BLaER1 treated with 17β-estradiol and CSF1 and Interleukin-3, amounts not matched to agents 10 nM and 100 nM (cell line): Measurements from ENCODE around the gene DLX3.

Experiments used
- H3K27ac ChIP-seq, 11 experiments: shearing (Covaris generic); formaldehyde crosslinking; 2 replicates each; pipeline ENCODE4 v1.8.1; 2022
- H3K27me3 ChIP-seq, 11 experiments: shearing (Covaris generic); formaldehyde crosslinking; 2 replicates each; pipeline ENCODE4 v1.8.1; 2022
- H3K36me3 ChIP-seq, 11 experiments: shearing (Covaris generic); formaldehyde crosslinking; 2 replicates each; pipeline ENCODE4 v1.8.1; 2022
- H3K4me1 ChIP-seq, 10 experiments: shearing (Covaris generic); formaldehyde crosslinking; 2 replicates each; pipeline ENCODE4 v1.8.1; 2022
- H3K4me2 ChIP-seq, 11 experiments: shearing (Covaris generic); formaldehyde crosslinking; 2 replicates each; pipeline ENCODE4 v1.8.1; 2022
- H3K4me3 ChIP-seq, 10 experiments: shearing (Covaris generic); formaldehyde crosslinking; 2 replicates each; pipeline ENCODE4 v1.8.1; 2022
- H3K9ac ChIP-seq, 11 experiments: shearing (Covaris generic); formaldehyde crosslinking; 2 replicates each; pipeline ENCODE4 v1.8.1; 2022
- H3K9me3 ChIP-seq, 11 experiments: shearing (Covaris generic); formaldehyde crosslinking; replicated peaks in 1 of 11; 2 replicates each; pipeline ENCODE4 v1.8.1; 2022
- H4K20me1 ChIP-seq, 11 experiments: shearing (Covaris generic); formaldehyde crosslinking; 2 replicates each; pipeline ENCODE4 v1.8.1; 2022
- Cebpa-rat ChIP-seq, 11 experiments: shearing (Covaris generic); IDR thresholded peaks; 2 replicates each; pipeline ENCODE4 v1.8.1; 2022

Gene DLX3

GRCh38 chr17:49964769-49965523 lies 30.1 kb downstream of the DLX3 start:
- peak overlapping the region in 5 of 11 experiments; percentile 36 to 87 (median 63); a peak in 10 of 22 replicates for H3K4me2 ChIP-seq

DNA sequence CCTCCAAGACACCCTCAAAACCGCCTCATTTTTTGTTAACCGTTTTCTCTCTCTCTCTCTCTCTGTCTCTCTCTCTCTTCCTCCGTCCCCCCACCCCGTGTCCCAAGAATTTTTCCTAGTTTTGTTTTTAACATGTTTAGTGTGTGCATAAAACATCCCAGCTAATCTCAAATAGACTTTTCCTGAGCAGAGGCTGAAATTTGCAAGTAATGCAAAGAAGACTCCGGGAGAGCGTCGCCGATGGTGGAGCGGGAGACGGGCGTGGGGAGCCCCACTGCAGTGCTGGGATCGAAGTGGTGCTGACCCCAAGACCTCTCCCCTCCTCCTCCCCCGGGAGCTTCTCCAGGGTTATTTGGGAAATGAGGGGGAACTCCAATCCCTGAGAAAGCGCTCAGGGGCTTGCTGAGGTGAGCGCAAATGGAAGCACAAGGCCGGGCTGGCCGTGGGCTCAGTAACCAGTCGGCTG lies 30.7 kb downstream of the DLX3 start:
- Histone ChIP-seq H3K9me3 (peaks cover 0 to 30% (median 10%) of the 10 kb centered on the region in 11 experiments; a peak in 11 of 22 replicates), H3K9ac (no peak overlapping the region), H3K4me1 (peaks cover 14 to 47% (median 21%) of the 10 kb centered on the region in 10 experiments), H3K27me3 (peaks cover 78 to 89% (median 87%) of the 10 kb centered on the region in 11 experiments), H3K4me3 (no peak overlapping the region), H3K36me3 (no peaks in the 10 kb centered on the region), H4K20me1 (peaks cover 0 to 18% (median 5%) of the 10 kb centered on the region in 11 experiments; a peak in 11 of 22 replicates), H3K4me2 (no peak overlapping the region), H3K27ac (no peak overlapping the region)
- no peak for TF ChIP-seq Cebpa-rat (IDR thresholded peaks at IDR 0.05)

More at GRCh38 chr17:49964769-49965523, 30.1 kb downstream of the DLX3 start:
- peaks cover 84 to 95% (median 93%) of the 10 kb centered on the region in 11 experiments for H3K27me3 ChIP-seq
- peaks cover 0 to 31% (median 10%) of the 10 kb centered on the region in 11 experiments; a peak in 11 of 22 replicates for H3K9me3 ChIP-seq
- TF ChIP-seq Cebpa-rat (IDR thresholded peaks at IDR 0.05) = no peak
- peaks cover 16 to 50% (median 24%) of the 10 kb centered on the region in 10 experiments for H3K4me1 ChIP-seq
- H3K9ac ChIP-seq = no peak overlapping the region
- no peaks in the 10 kb centered on the region for H3K36me3 ChIP-seq
- no peak overlapping the region for H3K27ac ChIP-seq
- H3K4me3 ChIP-seq = no peak overlapping the region
- H4K20me1 ChIP-seq = peaks cover 0 to 20% (median 5%) of the 10 kb centered on the region in 11 experiments; a peak in 11 of 22 replicates

GRCh38 chr17:49963626-49964302 lies 31.3 kb downstream of the DLX3 start:
- Histone ChIP-seq H3K9ac (no peak overlapping the region), H3K4me1 (peaks cover 8 to 41% (median 16%) of the 10 kb centered on the region in 10 experiments), H3K36me3 (no peaks in the 10 kb centered on the region), H3K4me2 (no peak overlapping the region), H4K20me1 (peaks cover 0 to 15% (median 5%) of the 10 kb centered on the region in 11 experiments; a peak in 8 of 22 replicates), H3K27me3 (peaks cover 73 to 86% (median 82%) of the 10 kb centered on the region in 11 experiments), H3K4me3 (no peak overlapping the region), H3K27ac (no peak overlapping the region), H3K9me3 (peaks cover 0 to 30% (median 10%) of the 10 kb centered on the region in 11 experiments; a peak in 11 of 22 replicates)
- no peak for TF ChIP-seq Cebpa-rat (IDR thresholded peaks at IDR 0.05)

- no peak overlapping the region for H3K4me2 ChIP-seq
- H3K9ac ChIP-seq = no peak overlapping the region
- H3K27ac ChIP-seq = no peak overlapping the region
- H3K4me1 ChIP-seq = peaks cover 3 to 36% (median 11%) of the 10 kb centered on the region in 10 experiments
- no peaks in the 10 kb centered on the region for H3K36me3 ChIP-seq
- no peak for TF ChIP-seq Cebpa-rat (IDR thresholded peaks at IDR 0.05)
- peaks cover 68 to 81% (median 77%) of the 10 kb centered on the region in 11 experiments for H3K27me3 ChIP-seq
- H3K9me3 ChIP-seq = peaks cover 0 to 30% (median 10%) of the 10 kb centered on the region in 11 experiments; a peak in 11 of 22 replicates
- H4K20me1 ChIP-seq = peaks cover 0 to 14% (median 5%) of the 10 kb centered on the region in 11 experiments; a peak in 8 of 22 replicates
- H3K4me3 ChIP-seq = no peak overlapping the region
Observed at GRCh38 chr17:49963309-49963625, 31.8 kb downstream of the DLX3 start.

DNA sequence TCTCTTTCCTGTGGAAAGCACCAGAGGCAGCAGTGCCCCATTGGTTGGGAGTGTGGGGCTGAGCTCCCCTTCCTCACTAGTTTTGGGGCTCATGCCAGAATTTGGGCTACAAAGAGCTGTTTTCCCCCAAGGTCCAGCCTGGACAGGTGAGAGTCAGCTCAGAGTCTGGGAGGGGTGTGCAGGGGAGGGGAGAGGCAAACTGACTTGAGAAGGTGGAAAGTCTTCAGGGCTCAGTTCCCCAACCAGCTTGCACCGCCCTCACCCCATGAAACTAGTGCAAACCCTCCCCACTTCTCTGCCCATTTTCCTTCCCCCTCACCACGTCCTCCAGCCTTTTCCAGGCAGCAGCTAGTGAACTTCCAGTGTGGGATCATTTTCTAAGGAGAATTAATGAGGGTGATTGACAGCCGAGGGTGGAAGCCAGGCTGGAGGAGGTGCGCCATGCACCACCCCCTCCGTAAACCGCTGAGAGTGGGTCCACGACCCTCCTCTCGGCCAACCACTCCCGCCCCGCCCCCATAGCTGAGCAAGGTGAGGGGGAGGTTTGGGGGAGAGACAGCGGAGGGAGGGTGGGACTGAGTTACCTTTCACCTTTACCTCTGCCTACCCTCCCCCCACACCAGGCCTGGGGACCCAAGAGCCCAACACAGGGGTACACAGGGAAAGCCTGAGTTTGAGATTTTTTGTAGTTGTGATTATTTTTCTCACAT lies 32.3 kb downstream of the DLX3 start:
- H3K4me3 ChIP-seq = no peak overlapping the region
- H3K27ac ChIP-seq = no peak overlapping the region

DNA sequence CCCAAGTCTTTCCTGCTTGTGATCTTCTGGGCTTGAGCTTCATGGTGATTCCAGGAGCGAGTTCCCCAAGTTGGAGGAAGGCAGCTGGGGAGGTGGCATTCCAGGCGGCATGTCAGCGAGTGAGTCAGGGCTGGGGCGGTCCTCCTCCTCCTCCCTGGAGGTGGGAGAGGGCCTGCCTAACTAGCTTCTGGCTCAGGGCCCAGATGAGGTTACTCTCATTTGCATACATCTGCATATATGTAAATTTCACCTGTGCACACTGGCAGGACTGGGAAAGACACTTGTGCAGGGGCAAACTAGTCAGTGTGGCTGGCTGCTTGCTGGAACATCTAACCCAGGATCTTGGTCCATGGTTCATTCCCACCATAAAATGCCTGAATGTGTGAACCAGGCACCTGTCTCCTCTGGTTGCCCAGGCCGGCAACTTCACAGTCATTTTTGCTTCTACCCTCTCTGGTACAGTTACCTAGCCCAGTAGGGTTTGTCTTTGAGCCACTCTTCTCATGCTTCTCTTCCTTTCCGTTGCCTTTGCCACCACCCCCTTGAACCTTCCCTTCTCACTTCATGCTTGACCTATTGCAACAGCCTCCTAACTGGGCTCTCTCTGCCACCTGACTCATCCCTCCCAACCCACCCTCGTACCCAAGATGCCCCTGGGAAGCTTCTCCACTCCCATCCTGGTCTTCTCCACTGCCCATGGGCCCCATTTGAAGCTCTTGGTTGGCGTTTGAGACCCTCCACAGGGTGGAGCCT lies 35.7 kb downstream of the DLX3 start:
- Histone ChIP-seq H3K4me3 (no peak overlapping the region), H3K9me3 (peaks cover 0 to 1% (median under 1%) of the 10 kb centered on the region in 11 experiments; a peak in 5 of 22 replicates), H3K27me3 (peaks cover 29 to 42% (median 37%) of the 10 kb centered on the region in 11 experiments), H3K36me3 (no peaks in the 10 kb centered on the region), H3K4me2 (peak overlapping the region in 5 of 11 experiments; percentile 4 to 28 (median 24); a peak in 3 of 22 replicates), H4K20me1 (peaks cover 0 to 8% (median 0%) of the 10 kb centered on the region in 11 experiments; a peak in 8 of 22 replicates), H3K4me1 (peaks cover 0 to 7% (median 0%) of the 10 kb centered on the region in 10 experiments; a peak in 3 of 20 replicates), H3K9ac (no peak overlapping the region), H3K27ac (no peak overlapping the region)
- no peak for TF ChIP-seq Cebpa-rat (IDR thresholded peaks at IDR 0.05)

More for the DNA sequence above, 32.3 kb downstream of the DLX3 start:
- H3K9ac ChIP-seq = no peak overlapping the region
- TF ChIP-seq Cebpa-rat (IDR thresholded peaks at IDR 0.05) = no peak
- peaks cover 63 to 76% (median 71%) of the 10 kb centered on the region in 11 experiments for H3K27me3 ChIP-seq
- H4K20me1 ChIP-seq = peaks cover 0 to 14% (median 5%) of the 10 kb centered on the region in 11 experiments; a peak in 8 of 22 replicates
- no peak overlapping the region for H3K4me2 ChIP-seq
- H3K9me3 ChIP-seq = peaks cover 0 to 30% (median 10%) of the 10 kb centered on the region in 11 experiments; a peak in 11 of 22 replicates
- H3K36me3 ChIP-seq = no peaks in the 10 kb centered on the region
- H3K4me1 ChIP-seq = peaks cover 0 to 31% (median 8%) of the 10 kb centered on the region in 10 experiments; a peak in 11 of 20 replicates

GRCh38 chr17:49958723-49959122 lies 36.3 kb downstream of the DLX3 start:
- Histone ChIP-seq H3K9me3 (no peaks in the 10 kb centered on the region), H3K36me3 (no peaks in the 10 kb centered on the region), H3K4me3 (no peak overlapping the region), H3K4me1 (peaks cover 0 to 8% (median 0%) of the 10 kb centered on the region in 10 experiments; a peak in 6 of 20 replicates), H3K9ac (no peak overlapping the region), H4K20me1 (peaks cover 0 to 6% (median 0%) of the 10 kb centered on the region in 11 experiments; a peak in 5 of 22 replicates), H3K27me3 (peaks cover 22 to 36% (median 31%) of the 10 kb centered on the region in 11 experiments), H3K27ac (no peak overlapping the region), H3K4me2 (0 out of 22 replicates have a peak overlapping the region, but pooled peaks of 1 of the 11 experiments have one; percentile 24)
- TF ChIP-seq Cebpa-rat (IDR thresholded peaks at IDR 0.05) = no peak

DNA sequence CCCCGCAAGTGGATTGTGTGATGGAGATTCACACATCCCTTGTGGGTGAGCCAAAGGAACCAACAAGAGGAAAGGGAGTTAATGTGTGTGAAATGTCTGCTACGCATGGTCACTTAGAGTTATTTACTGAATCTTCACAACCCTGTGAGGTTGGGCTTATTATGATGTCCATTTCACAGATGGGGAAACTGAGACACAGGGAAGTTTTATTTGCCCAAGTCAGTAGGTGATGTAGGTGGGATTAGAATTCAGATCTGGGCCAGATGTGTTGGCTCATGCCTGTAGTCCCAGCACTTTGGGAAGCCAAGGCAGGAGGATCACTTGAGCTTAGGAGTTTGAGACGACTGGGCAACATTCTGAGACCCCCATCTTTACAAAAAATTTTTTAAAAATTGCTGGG lies 37.7 kb downstream of the DLX3 start:
- H4K20me1 ChIP-seq = peaks cover 0 to under 1% (median 0%) of the 10 kb centered on the region in 11 experiments; a peak in 2 of 22 replicates
- no peak for TF ChIP-seq Cebpa-rat (IDR thresholded peaks at IDR 0.05)
- no peak overlapping the region for H3K27ac ChIP-seq
- H3K4me1 ChIP-seq = peaks cover 8 to 21% (median 11%) of the 10 kb centered on the region in 10 experiments; a peak in 18 of 20 replicates
- H3K9me3 ChIP-seq = no peaks in the 10 kb centered on the region
- H3K36me3 ChIP-seq = no peaks in the 10 kb centered on the region
- H3K9ac ChIP-seq = no peak overlapping the region
- H3K4me3 ChIP-seq = no peak overlapping the region
- H3K4me2 ChIP-seq = no peak overlapping the region
- peaks cover 9 to 22% (median 17%) of the 10 kb centered on the region in 11 experiments for H3K27me3 ChIP-seq
